Hematopoietic multipotent progenitor cell treated with erythropoietin and hydrocortisone succinate and interleukin-3 and kit ligand, for 17 days (in vitro differentiated cells): ENCODE data around the gene KIF9.
"Not testable (repeated sequence)": the region's sequence is repeated elsewhere in the genome, so short reads cannot be mapped to it uniquely, and the experiment has no call there.

Experiments
- DNase-seq: peaks from one replicate; pipeline ENCODE4 v3.0.0-alpha.2; 2015; ENCODE audit warnings: low spot score

The KIF9 gene

DNA sequence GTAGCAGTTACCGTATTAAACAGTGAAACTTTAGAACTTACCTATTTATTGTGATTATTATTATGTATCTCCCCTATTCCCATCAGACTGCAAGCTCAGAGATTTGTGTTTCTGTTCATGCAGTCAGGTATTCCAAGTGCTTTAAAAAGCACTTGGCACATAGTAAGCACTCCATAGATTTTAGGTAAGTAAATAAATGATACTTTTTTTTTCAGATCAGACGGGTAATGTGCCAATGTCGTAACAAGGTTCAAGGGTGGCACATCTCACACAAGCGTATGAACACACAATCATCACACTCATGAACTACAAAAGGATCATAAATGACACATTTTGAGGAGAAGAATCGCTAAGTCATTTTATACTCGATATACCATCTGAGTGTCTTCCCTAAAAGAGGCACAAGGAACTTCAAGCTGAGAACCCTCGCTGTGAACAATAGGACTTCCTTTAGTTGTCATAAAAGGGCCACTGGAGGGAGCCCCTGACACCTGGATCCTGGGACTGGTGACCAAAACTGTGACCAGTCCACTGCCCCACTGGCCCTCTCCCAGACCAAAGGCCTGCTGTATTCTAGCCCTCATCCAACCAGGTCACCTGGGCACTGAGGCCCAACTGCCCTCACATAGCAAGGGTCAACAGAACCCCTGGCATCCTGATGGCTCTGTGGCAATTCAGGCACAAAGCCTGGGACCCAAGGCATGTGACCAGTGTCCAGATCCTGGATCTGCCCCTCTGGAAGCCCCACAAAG is 32.1 kb downstream of the KIF9 start:
- peak; percentile 25 for DNase-seq

DNA sequence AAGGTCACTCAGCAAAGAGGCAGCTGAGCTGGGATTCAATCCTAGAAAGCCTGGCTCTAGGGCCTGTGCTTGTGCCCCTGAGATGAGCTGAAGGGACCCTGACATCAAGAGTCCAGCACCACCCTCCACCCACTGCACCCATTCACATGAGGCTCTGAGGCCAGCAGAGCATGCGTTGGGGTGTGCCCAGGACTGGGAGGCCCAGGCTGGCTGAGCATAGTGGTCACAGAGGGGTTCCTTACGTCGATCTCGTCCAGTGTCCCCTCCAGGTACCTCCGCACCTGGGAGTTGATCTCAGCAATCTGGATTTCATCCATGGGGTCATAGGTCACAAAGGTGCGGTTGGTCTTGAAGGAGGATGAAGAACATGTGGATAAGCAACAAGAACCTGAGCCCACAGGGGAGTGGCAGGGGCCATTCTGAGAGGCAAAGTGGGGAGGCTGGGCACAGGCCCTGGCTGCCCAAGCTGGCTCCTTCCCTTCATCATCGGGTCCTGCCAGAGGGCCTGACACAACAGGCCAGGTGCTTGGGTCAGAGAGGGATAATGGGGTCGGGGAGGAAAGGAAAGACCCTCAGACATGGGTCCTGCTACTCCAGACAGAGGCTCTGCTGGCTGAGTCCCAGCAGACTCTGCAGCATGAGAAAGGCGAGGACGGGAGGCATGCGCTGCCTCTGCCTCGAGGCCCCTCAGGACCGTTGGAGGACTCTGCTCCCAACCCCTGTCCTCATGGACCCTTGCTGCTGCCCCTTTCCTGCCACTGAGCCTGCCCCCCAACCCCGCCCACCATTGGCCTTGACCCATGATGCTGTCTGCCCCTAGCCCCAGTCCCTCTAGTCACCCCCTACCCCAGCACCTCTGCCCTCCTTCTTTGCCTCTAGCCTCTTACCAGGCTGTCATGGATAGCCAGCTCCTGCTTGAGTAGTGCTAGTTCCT is 35.2 kb downstream of the KIF9 start:
- DNase-seq = no peak

GRCh38 chr3:47245271-47245670 is 37.3 kb downstream of the KIF9 start:
- DNase-seq = no peak

DNA sequence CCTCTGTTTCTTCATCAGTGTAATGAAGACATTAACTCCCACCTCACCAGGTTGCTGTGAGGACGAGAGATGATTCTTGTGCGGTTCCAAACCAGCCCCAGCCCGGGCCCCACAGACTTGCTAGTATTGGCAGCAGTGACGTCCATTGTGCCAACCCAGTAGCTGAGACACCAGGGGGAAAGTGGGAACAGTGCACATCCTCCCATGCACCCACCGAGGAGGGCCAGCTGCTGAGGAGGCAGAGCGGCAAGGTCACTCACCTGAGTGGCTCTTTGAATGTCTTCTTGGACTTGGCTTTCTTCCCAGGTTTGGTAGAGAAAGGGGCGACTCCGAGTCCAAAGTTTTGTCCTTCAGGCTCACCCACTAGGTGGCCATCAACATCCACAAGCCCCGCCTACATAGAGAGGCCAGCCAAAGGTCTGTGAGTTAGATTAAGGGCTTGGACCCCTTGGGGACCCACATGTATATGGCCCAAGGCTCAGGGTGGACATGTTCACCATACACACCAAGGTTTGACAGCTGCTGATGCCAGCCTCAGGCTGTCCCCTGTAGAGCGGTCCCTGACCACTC is 38.0 kb downstream of the KIF9 start:
- no peak for DNase-seq

DNA sequence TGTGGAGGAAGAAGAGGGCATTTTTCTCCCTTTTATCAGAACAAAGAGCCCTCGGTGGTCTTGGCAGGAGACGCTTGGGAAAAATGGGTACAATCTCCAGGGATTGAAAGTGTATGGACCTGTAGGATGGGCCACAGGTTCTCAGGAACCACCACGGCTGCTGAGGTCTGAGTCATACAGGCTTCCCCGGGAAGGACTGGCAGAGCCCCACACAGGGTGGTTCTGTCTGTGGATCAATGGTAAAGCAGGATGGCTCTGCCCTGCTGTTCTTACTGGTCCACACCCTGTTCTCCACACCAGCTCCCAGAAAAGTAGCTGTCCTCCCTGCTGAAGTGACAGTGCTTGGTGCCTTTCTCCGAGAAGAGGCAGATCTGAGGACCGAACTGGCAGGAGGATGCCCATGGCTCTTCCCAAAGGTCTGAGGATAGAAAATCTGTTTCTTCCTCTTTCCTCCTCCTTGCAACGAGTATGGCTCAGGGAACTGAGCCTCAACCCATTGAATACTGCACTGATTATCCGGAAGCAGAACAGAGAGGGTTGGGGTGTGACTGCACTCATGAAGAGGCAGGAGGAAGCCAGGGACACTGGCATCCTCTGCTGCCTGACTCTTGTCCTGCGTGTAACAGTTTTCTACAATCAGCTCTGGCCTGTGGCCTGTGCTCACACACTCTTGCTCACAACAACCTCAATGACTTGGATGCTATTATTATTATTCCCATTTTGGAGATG is 39.0 kb downstream of the KIF9 start:
- no peak for DNase-seq

DNA sequence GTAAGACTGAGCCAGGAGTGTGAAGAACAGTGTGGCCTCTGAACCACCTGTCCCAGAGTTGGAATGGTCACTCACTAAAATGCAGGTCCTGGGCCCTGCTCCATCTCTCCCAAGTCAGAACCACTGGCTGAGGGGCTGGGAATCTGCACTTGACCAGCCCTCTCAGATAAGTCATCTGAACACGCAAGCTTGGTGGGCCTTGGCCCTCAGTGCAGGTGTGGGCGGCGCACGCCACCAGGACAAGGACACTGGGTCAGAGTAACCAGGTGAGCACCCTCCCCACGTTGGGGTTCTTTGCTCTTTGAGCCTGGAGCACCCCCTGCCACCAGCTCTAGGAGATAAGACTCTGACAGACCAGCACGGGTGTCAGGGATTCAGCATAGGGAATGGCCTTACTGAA is 42.7 kb downstream of the KIF9 start:
- no peak for DNase-seq

DNA sequence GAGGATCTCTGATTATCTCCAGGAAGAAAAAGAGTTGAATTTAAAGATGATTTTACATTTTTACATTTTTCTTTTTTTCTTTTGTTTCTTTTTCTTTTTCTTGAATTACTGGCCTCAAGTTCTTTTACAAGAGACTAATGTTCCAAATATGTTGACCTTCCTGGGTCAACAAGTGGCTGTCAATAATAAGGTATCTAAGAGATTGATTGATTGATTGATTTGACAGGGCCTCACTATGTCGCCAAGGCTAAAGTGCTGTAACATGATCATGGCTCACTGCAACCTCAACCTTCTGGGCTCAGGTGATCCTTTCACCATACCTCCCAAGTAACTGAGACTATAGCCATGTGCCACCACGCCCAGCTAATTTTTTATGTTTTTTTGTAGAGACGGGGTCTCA is 44.6 kb downstream of the KIF9 start:
- no peak for DNase-seq

- DNase-seq = no peak
These were observed 54.5 kb downstream of the KIF9 start for GRCh38 chr3:47228088-47228487.

- no peak for DNase-seq
These were observed 54.9 kb downstream of the KIF9 start for GRCh38 chr3:47227678-47228077.

DNA sequence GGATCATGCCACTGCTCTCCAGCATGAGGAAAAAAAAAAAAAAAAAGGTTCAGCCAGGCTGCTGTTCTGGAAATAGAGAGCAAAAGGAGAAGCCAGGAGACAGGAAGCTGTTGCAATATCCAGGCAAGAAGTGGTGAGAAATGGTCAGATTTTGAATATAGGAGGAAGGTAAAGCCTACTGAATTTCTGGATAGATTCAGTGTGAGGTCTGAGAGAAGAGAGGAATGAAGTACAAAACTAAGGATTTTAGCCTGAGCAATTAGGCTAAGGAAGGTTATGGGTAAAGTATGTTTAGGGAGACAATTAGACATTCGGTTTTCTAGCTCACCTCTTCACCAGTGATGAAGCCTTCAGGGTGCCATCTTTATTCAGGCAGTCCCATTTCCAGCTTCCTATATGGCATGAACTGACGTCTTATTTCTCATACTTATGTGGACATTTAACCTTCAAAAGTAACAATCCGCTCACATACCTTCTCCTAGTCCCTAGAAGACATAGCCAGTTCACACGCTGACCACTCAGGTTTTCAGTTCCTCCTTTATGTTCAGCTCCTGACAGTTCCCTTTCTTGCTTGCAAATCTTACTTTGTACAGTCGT is 57.2 kb downstream of the KIF9 start:
- no peak for DNase-seq

DNA sequence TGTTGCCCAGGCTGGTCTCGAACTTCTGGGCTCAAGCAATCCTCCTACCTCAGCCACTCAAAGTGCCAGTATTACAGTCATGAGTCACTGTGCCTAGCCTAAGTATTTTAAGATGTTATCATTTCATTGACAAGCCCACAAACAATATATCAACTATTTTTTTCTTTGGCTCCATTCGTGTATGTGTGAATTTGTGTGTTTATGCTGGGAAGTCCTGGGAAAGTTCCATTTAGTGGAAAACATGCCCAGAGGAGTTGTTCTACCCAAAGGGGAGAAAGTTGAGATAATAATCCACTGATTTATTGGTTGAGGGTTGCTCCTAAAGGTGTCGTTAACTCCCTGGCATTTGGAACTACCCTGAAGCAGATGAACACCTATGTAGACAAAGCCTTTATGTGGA is 58.8 kb downstream of the KIF9 start:
- no peak for DNase-seq

DNA sequence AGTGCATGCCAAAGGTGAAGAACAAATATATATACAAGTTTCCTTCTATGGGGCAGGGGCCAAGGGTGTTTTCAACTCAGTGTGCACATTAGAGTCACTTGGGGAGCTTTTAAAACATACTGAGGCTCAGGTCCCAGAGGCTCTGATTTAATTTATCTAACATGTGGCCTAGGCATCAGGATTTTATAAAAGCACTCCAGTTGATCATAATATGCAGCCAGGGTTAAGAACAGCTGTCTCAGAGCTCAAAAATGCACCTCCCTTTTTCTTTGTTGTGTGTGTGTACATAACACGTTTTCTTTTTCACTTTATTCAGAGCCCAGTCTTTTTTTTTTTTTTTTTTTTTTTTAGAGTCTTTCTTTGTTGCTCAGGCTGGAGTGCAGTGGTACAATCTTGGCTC is 60.8 kb downstream of the KIF9 start:
- no peak for DNase-seq

- no peak for DNase-seq
These were observed 71.7 kb downstream of the KIF9 start for GRCh38 chr3:47210863-47211405.

DNA sequence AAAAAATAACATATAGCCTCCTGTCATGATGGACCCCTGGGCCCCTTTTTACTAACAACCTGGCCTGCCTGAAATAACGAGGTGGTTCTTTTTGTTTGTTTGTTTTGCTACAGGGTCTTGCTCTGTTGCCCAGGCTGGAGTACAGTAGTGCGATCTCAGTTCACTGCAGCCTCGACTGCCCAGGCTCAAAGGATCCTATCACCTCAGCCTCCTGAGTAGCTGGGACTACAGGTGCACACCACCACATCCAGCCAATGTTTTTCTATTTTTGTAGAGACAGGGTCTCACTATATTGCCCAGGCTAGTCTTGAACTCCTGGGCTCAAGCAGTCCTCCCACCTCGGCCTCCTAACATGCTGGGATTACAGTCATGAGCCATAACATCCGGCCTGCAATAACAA is 76.6 kb downstream of the KIF9 start:
- DNase-seq = not testable (repeated sequence)

- DNase-seq = no peak
These were observed 77.7 kb downstream of the KIF9 start for GRCh38 chr3:47204875-47205274.

DNA sequence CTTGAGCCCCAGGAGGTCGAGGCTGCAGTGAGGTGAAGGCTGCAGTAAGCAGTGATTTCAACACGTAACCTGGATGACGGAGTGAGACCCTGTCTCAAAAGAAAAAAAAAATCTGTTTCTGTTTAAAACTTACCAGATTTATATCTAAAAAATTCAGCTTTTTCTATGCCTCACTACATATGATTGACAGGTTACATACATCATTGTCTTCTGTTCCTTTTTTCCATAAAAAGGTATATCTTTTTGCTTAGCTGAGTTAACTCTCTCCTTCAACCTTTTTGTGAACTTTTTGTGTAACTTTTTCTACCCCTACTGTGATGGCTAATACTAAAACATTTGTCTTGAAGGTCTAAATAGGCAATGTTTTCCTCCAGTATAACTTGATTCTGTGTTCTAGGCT is 80.1 kb downstream of the KIF9 start:
- DNase-seq = no peak

DNA sequence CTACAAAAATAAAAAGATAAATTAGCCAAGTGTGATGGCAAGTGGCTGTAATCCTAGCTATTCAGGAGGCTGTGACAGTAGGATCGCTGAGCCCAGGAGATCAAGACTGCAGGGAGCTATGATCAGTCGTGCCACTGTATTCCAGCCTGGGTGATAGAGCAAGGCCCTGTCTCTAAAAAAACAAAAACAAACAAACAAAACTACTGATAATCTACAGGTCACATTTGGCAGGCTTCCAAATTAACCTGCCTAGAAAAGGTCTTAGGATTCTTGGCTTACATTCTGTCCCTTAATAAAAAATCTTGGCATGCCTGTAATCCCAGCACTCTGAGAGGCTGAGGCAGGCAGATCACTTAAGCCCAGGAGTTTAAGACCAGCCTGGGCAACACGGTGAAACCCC is 85.3 kb downstream of the KIF9 start:
- DNase-seq = no peak

GRCh38 chr3:47194994-47195393 is 87.6 kb downstream of the KIF9 start:
- no peak for DNase-seq

DNA sequence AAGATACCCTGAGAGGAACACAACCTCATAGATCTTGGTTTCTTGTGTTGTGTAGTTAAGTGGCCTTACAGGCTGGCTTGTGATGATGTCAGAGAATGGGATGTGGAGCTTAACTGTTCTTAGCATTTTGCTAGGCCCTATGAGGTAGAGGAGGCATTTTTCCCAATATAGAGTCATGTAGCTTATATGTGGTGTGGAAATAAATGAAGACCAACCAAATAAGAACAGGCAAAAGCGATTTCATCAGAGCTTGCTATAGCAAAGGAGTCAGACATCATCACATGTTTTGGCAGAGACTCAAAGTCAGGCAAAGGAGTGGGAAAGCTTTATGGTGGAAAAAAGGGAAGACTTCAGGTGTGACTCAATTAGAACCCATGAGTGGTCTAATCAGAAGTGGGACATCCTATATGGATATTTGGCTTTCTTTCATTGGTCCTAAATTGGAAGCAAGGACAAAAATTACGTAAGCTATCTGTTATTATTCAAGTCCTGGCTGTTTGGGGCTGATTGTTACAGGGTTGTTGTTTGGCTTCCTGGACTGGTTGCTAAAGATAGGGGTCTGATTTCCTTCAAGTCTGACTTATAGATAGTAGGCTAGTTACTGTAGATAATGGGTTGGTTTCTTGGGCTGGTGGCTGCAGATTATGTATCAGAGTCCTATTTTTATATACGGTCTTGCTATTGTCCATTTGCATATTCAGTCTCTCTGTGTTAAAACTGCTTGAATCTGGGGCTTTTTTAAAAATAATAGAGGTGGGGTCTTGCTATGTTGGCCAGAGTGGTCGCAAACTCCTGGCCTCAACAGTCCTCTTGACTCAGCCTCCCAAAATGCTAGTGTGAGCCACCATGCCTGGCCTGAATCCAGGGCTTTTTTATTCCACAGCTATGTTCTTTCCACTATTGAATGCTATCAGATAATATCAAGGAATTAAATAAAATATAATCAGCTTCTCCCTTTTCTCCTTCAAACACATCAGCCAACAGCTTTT is 88.4 kb downstream of the KIF9 start:
- DNase-seq = no peak

- no peak for DNase-seq
These were observed 96.3 kb downstream of the KIF9 start for GRCh38 chr3:47186285-47186684.
